NCI-H1092 (cell line): ENCODE measurements around the gene MTHFD1L.
"Not testable (repeated sequence)": the region's sequence is repeated elsewhere in the genome, so short reads cannot be mapped to it uniquely, and the experiment has no call there.

Source experiments
- DNase-seq: peaks from one replicate; lab custom pipeline; 2025; lab: John Stamatoyannopoulos, UW

The MTHFD1L gene

DNA sequence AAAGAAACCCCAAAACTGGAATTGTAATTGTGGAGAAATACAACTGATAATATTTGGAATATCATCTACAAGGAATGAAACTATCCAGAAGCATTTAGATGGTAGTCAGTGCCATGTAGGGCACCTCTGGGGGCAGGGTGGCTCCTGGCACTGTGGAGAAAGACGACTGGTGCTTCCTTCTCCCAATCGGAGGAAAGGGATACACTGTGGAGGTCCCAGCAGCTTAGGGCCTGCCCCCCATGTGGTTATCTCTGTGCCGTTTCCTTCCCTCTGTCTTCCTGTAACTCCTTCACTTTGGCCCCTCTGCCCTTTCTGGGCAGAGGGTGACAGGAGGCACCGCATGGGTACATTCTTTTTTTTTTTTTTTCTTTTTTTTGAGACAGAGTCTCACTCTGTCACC is 178.4 kb downstream of the MTHFD1L start:
- no peak for DNase-seq

DNA sequence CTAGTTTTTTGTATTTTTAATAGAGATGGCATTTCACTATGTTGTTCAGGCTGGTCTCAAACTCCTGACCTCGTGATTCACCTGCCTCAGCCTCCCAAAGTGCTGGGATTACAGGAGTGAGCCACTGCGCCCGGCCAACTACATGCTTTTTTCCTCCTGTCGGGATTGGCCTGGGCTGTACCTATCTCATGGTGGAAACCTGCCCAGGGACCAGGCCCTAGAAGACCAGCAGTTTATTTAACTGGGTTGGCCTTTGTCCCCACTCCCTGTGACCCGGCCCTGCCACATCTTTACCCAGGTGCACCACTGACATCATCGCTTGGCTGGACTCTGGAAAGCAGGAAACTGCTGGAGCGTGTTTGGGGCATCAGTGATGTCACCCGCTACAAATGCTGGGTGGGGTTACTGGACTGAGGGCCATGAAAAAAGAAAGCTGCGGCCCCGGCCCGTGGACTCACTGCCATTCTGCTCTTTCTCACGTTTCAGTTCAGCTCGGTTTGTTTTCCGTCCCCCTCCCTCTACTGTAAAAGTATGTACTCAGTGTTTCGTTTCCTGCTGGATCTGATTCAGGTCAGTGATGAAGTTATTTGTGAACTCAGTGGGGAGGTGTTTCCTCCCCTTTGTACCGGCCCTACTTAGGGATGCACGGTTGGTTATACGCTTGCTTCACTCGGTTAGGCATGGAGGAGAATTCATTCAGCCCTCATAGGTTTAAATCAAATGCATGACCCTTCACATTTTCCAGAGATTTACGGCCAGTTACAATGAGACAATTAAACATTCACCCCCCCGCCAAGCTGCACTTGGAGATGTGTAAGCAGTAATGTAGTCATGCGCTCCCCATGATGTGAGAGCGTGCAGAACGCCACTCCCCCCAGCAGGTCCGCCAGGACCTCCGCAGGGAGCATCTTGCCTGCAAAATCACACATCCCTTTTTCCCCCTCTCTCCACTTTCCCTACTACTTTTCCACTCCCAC is 179.3 kb downstream of the MTHFD1L start:
- DNase-seq: peak; percentile 20

DNA sequence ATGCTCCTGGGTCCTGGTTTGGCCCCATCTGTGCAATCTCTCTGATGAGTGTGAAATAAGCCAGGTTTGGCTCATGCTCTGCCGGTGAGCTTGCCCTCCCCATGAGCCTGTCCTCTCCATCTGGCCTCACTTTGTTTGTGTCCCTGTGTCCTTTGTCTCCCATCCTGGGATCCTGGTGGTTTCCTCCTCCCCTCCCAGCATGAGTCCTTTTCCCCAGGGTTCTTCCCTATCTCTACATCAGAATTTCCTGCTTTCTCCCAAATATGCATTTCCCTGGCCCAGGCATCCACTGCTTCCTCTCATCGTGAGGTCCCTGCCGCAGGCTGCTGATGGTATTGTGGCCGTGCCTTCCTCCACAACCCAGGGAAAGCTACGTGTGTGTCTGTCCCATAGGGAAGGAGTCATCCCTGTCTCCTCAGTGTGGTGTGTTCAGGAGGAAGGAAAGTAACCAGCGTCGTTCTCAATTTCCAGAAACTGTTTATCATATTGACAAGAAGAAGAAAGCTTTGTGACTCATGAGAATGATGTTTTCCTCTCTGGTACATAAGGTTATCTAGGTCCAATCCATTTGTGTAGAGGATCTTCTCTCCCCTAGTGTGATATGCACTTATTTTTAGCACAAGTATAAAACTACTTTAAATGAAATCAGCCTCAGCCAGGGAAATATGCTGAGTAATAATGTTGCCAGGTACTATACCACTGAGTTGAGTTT is 180.2 kb downstream of the MTHFD1L start:
- DNase-seq: not testable (repeated sequence)

DNA sequence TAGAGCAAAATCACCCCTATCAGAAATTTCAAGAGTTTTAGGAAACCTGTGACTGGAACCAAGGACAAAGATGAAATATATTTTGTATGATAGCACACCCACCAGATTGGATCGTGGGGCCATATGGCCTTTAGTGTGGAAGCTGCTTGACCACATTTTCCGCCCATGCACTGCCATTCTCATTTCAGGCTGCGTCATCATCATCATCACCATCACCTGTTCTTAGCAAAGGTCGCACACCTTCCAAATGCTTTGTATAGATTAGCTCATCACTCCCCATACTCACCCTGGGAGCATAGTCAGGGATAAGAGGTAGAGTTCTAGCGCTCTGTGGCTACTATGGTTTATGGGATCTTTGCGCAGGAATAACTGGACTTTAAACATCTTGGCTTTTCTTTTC is 185.7 kb downstream of the MTHFD1L start:
- DNase-seq: no peak

DNA sequence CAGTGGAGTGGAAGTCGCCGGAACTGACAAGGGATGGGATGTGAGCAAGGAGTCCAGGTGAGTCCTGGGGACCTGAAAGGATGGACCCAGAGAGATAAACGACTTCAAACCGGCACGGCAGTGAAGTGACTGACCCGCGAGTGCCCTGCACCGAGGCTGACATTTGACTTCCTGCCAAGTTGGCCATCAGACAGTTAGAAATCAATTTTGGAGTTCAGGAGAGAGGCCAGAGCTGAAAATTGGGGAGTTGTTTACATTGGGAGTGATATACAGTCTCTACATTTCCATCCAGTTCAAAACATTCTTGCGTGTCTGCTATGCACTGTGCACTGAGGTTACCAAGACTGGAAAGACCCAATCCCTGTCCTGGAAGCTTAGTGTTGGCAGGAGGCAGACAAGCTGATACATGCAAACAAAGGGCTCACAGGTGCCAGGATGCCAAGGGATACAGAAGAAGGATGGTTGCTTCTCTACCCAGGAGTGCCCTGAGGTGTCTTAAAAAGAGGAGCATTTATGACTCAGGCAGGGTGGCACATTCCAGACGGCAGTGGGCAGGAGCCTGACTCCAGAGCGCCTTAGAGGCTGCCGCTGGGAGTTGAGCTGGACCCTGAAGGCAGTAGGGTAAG is 186.6 kb downstream of the MTHFD1L start:
- no peak for DNase-seq

DNA sequence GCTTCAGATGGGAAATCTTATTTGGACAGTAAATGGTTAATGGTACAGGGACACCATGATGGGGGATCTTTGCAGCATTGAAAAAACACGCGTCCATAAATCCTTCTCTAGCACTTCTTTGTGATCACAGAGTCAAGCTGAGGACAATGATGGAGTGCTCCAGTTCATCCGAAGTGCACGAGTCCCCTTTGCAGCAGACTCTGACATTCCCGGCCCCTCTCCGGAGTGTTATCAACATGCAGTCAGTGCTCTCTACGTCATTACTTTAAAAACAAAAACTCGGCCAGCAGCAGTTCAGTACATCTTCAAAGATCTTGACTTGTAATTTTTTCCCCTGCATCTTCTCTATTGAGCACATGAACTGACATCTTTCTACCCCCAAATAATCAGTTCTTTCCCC is 188.8 kb downstream of the MTHFD1L start:
- DNase-seq: no peak

DNA sequence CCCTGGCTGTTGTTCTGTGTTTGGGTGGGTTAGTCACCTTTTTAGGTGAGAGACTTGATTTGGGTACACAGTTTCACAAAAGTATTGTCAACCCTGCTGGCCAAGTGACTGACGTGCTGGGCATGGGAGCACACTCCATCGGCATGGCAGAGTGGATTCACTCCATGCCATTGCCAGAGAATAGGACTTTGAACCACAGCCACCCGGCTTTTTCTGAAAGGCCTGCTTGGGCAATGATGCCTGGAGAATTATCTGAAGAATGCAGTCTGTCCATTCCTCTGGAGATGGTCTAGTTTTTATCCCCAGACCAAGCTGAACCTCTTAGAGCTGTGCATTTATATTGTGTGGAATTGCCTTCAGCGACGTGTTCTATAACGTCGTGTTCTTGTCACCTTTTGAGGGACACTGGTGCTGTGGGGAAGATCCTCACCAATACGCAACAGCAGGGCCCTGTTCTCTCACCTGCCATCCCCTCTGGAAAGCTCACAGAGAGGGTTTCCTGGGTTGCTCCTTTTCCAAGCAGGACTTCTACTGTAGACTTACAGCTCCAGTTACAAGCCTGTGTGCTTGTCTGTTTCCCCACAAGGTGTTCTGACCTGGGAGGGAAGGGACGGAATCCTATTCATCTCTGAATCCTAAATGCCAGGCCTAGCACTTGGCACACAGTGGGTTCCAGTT is 190.9 kb downstream of the MTHFD1L start:
- no peak for DNase-seq

DNA sequence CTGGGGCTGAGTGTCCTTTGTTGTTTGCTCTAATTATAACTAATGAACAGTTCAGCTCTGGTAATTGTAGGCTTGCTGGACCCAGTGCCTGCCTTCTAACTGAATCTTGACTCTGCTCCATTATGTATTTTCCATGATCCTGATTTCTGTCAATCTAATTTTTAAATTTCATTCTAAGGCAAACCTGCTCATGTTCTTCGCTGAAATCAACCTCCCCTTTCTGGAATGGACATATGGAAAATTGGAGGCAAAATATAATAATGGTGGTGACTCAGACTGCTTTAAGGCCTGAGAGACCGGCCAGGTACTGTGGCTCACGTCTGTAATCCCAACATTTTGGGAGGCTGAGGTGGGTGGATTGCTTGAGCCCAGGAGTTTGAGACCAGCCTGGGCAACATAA is 191.6 kb downstream of the MTHFD1L start:
- DNase-seq: no peak

DNA sequence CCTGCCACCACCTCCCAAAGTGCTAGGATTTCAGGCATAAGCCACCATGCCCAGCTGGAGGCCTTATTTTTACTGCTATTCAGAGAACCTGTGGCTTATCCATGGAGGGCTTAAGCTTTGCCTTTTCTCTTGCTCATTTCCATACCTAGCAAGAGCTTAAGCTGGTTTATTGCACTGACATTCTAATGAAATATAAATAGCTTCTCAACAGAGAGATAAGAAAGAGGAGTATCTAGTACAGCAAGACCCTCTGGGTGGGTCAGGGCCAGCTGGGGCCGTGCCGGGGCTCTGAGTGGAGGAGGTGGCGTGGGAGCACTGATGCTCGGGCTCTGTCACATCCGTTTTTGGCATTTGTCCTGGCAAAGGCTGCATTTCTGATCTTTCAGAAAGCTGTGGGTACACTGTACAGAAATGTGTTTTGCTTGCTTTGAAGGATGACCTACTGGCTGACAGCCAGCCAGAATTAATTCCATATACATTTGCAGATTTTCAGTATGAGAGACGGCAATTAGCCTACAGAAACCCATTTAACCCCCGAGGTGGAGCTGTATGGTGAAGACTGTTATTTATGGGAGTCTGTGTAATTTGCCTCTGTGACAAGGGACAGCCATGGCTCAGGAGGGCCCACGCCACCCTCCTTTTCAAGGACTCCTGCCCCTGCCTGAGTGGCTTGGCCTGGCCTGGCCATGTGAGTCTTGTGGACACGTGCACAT is 192.7 kb downstream of the MTHFD1L start:
- no peak for DNase-seq

DNA sequence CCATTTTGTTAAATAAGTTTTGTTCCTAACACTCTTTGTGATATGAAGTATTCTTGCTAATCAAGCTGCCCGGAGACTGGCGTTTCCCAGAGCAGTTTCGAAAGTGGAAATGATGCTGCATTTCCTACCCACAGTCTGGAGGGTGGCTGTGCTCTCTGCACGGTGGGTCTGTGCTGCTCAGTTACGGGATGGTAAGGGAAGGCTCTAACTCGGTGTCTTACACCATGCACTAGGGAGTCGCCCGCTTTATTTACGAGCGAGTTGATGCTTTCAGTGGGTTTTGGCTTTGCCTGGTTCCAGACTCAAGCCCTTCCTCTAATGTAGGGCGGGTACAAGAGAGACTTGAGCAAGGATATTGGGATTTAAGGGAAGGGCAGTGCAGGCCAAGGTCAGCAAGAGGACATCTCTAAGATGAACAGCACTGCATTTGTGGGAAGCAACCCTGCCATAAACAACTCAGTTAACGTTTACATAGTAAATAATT is 194.2 kb downstream of the MTHFD1L start:
- no peak for DNase-seq

DNA sequence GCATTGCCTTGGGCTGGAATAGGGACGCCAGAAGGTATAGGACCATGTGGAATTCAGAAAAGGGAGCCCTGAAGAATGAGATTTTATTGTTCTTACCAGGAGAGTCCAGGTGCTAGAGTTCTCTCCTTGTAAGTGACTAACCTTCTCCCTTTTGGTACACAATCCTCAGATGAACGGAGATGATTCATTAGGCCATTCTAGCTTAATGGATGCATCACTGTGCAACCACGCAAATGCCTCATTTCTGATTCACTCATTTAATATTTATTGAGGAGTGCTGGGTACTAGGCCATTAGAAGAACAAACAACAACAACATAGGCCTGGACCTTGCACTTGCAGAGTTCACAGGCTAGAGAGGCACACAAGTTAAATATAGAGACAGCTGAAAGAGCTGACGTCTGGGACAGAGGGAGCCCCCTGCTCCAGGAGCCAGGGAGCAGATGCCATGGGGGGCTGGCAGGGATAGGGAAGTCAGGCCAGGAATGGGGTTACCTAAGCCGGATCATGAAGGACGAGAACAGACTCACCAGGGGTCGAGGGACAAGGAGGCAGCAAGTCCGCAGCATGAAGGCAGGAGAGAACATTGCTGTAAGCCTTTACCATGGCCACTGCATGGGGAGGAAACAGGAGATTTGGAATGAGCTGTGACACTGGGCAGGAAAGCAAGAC is 194.7 kb downstream of the MTHFD1L start:
- no peak for DNase-seq

DNA sequence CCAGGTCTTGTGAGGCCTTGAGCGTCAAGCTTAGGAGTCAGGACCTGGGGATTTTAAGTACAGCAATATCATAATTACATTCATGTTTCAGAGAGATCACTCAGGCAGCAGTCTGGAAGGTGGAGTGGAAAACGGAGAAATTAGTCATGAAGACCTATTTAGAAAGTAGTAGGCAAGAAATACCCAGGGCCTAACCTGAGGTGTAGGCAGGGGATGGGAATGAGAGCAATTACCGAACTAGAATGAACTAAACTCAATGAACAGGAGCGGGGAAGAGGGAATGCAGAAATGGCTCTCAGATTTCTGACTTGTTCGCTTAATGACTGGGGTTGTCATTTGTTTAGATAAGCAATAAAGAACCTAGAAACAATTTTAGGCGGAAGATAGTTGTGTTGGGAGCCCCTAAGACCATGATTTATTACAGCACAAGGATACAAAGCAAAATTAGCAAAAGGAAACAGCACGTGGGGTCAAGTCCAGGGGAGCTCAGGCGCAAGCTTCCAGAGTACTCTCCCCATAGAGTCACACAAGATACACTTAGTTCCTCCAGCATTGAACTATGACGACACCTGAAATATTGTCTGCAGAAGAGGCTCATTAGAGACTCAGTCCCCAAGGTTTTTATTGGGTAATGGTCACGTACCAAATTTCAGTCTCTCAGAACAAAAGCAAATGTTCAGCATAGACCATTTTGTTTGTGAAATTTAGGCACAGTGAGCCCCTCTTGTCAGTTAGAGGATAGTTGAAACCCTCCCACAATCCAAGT is 195.4 kb downstream of the MTHFD1L start:
- no peak for DNase-seq

DNA sequence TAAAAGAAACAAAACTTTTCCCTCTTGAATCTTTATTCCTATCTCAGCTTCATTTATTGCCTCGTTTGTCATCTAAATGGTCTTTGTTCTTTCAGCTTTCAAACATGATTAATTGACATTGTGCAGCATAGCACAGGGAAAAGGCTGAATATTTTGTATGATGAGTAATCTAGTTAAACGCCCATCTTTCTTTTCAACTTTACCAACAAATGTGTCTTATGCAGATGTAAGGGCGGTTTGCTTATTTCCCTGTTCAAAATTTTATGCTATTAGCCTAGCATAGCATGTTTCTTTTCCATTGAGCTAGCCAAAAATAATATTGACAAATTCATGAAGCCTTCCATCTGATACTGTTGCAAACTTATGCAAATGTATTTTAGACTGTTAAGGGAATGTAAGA is 197.8 kb downstream of the MTHFD1L start:
- DNase-seq: no peak

DNA sequence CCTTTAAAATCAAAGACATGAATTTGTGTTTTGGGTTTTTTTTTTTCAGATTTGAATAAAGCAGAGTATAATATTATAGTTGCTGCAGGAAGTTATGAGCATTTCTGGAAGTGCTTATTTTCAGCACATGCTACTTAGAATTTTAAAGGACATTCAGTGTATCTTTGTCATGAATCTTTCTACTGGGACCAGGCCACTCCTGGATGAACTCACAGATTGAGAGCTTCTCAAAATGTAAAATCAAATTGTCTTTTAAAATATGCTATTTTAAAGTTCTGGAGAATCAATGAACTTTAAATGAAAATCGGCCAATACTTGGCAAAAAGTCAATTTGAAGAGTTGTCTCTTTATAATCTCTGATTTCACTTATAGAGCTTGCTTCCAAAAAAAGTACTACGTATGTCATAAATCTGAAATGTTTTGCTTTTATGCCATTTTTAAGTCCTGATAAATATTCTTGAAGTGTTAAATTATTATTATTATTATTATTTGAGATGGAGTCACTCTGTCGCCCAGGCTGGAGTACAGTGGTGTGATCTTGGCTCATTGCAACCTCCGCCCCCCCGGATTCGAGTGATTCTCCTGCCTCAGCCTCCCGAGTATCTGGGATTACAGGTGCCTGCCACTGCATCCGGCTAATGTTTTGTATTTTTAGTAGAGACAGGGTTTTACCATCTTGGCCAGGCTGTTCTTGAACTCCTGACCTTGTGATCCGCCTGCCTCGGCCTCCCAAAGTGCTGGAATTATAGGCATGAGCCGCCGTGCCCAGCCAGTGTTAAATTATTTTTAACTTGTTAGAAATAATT is 198.5 kb downstream of the MTHFD1L start:
- DNase-seq: no peak

DNA sequence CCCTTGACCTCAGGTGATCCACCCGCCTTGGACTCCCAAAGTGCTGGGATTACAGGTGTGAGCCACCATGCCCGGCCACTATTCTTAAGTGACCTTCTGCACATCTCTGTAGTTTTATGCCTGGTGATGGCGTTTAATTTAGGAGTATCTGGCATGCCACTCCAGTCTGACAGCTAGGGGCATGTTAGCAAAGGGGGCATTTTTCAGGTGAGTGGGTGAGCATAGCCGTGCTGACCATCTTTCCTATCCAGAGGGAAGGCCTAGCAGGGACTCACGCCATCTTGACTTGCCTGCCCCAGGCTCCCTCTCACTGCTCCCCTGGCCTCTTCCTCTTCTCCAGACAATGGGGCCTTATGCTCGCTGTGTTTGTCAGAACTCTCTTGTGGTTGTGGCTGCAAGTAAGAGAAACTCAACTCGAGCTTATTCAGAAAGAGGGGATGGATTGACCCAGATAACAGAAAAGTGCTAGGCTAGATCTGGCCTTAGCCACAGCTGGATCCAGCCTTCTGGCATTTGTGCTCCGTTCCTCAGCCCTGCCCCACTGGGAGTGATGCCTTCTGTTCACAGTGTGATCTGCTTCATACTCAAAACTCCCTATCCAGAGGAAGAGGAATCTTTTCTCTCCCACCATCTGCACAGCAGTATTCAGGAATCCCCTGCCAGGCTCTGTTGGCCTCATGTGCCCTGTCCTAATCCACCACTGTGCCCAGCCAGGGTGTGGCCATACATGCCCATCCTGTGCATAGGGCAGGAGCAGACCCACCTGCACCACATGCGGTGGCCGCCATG is 199.7 kb downstream of the MTHFD1L start:
- no peak for DNase-seq

DNA sequence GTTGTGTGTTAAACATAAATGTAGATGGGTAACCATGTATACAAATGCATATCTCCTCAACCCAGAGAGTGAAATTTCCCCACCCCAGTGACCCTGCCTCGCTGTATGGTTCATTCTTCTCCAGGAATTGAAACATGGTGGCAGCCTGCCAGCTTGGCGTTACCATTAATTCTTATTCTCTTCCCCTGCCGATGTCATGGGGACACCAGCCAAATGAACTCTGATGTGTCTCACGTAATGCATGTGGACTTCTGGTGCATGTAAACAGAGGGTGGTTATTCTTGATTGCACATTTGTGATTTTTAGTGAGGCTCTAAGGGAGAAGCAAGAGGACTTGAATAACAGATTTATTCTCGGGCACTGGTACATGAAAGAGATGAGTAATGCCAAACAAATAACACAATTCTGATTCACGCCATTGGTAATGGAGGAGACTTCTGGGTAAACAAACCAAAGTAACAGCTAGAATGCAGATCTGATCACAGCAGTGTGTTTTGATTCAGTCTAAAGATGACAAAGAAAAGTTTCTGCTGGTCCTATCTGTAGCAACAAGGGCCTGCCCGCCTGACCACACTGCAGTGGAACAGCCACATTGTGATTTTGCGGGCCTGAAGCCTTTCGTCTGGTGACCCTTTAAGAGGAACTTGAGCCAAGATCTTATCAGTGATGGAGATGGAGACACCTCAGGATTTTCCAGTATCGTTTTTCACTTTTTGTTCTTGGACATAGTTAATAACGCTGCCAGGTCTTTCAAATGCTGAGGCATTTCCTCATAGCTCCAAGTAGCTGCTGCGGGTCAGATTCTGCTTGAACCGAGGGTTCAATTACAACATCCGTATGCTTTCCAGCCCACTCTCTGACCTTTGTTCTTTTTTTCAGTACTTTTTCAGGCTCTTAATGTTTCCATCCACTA is 202.4 kb downstream of the MTHFD1L start:
- peak; percentile 16 for DNase-seq

DNA sequence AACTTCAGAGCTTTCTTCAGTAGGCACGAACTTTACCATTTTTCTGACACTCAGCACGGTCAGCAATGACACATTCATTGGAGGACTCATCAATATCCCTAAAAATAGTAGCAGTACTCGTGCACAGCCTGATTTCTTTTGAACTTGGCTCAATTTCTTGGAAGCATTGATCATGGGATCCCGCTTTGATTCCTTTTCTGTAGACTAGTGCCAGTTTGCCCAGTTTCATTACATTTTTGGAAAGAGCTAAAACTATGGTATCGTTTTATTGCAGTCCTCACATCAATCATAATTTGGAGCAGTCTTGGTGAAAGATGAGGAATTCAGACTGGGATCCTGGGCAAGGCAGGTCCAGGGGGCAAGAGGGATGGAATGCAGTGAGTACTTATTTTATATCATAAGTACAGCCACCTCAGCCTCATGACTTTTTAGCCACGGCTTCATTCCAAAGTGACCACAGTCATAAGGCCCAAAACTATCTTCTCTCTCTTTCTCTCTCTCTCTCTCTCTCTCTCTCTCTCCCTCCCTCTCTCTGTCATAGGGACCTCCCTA is 203.3 kb downstream of the MTHFD1L start:
- DNase-seq: no peak
